ENCODE data around the gene TMEM62.

DNA sequence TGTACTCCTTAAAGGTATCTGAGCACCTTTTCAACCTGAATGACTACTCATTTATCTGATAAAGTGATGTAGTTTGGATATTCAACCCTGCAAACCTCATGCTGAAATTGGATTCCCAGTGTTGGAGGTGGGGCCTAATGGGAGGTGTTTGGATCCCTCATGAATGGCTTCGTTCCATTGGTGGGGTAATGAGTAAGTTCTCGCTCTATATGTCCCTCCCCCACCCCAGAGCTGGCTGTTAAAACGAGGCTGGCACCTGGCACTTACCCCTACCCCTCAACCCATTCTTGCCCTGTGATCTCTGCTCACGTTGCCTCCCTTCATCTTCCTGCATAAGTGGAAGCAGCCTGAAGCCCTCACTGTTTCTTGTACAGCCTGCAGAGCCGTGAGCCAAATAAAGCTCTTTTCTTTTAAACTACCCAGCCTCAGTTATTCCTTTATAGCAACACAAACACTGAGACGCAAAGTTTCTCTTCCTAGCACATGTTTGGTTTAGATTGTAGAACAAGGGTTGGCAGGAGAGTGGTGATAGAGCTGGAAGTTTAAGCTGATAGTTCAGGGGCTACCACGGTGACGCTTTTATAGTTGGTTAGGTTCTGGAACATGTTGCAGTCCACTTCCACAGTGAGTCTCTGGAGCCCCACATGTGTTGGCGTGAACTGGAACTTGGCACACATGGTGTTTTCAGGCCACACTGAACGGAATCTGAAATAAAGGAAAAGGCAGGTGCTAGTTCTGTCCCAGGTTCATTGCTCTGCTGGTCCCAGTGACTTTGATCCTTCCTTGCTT lies 63.6 kb downstream of the TMEM62 start:
- TF ChIP-seq, protein P1, sequence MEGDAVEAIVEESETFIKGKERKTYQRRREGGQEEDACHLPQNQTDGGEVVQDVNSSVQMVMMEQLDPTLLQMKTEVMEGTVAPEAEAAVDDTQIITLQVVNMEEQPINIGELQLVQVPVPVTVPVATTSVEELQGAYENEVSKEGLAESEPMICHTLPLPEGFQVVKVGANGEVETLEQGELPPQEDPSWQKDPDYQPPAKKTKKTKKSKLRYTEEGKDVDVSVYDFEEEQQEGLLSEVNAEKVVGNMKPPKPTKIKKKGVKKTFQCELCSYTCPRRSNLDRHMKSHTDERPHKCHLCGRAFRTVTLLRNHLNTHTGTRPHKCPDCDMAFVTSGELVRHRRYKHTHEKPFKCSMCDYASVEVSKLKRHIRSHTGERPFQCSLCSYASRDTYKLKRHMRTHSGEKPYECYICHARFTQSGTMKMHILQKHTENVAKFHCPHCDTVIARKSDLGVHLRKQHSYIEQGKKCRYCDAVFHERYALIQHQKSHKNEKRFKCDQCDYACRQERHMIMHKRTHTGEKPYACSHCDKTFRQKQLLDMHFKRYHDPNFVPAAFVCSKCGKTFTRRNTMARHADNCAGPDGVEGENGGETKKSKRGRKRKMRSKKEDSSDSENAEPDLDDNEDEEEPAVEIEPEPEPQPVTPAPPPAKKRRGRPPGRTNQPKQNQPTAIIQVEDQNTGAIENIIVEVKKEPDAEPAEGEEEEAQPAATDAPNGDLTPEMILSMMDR (IDR thresholded peaks at IDR 0.05 in 8 of 11, conservative IDR thresholded peaks at IDR 0.05 in 3 of 11), result no peak
- TF ChIP-seq POLR2A (IDR thresholded peaks at IDR 0.05), result no peak
- peak in 1 of 3 donors; percentile 39 for TF ChIP-seq POLR2AphosphoS5 (IDR thresholded peaks at IDR 0.05)

Data from spleen (tissue), 7 donors.